GM12891 (cell line): ENCODE results near the gene COPS7A.

Experiments used
- POLR2A ChIP-seq: IDR thresholded peaks from 2 replicates; pipeline ENCODE4 v1.6.1; 2011; ENCODE audit warnings: low read depth, low read length, control low read depth
- POLR2AphosphoS5 ChIP-seq: IDR thresholded peaks from 2 replicates; pipeline ENCODE4 v1.6.1; 2011; ENCODE audit warnings: low read depth, low read length, control low read depth
- SPI1 ChIP-seq: IDR thresholded peaks from 2 replicates; pipeline ENCODE4 v1.6.1; 2011; ENCODE audit warnings: low read depth, low read length, control low read depth
- TAF1 ChIP-seq: IDR thresholded peaks from 2 replicates; pipeline ENCODE4 v1.6.1; 2011; ENCODE audit warnings: low read depth, low read length, control low read depth

- TF ChIP-seq TAF1 (no peak), POLR2A (no peak), POLR2AphosphoS5 (no peak), SPI1 (no peak)
Observed at GRCh38 chr12:6695313-6696045, 28.4 kb upstream of the COPS7A start.
